ENCODE measurements around the gene RALGAPA2. TPM values are rescaled to one million over a fixed set of nuclear protein-coding genes. Genes with fewer than 3 reads are reported as not detected.

The RALGAPA2 gene
- 23.0 and 25.1 TPM in 2 replicates for total RNA-seq (2014; rRNA removed; shearing (Covaris generic))

DNA sequence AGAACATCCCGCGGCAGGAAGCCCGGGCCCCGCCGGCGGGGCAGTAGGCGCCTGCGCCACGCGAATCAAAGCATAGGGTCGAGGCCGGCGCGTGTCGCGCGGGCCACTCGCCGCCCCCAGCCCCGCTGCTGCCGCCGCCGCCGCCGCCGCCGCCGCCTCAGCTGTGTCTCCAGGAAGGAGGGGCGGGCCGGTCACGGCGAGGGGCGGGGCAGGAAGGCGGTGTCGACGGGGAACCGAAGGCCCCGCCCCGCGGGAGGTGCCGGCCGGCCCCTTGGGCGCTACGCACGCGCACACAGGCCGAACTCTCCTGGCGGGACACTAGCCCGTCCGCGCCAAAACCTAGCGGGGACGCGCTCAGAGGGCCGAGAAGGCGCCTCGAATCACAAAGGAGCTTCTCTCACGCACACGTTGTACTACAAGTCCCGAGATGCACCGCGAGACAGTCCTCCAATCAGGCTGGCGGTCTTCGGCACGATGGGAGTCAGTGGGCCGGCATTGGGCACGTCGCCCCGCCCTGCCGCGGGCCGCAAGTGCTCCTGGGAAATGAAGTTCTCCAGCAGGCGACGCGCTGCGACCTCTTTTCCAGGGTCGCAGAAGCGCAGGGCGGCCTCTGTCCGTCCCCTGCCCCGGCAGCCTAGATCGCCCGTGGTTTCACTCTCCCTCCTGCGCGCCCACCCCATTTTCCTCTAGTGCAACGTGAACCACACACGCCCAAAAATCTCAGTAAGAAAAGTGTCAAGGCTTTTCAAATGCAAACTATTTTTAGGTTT is at the start of gene RALGAPA2:
Gene RALGAPA2, minus strand, starts transcription at position 171 of the 770 bp plus-strand sequence. Its CDS starts 164 bp downstream, at position 7.
- no peaks in the 10 kb centered on the region for H3K36me3 ChIP-seq
- H3K27me3 ChIP-seq: no peaks in the 10 kb centered on the region
- no peaks in the 10 kb centered on the region for H3K9me3 ChIP-seq (replicated peaks)
- peaks cover 10% of the 10 kb centered on the region for H3K4me1 ChIP-seq
- peak; percentile 99 for DNase-seq
- H3K27ac ChIP-seq: peak within 1 kb of the TSS; percentile 71
- peak within 1 kb of the TSS; percentile 79 for H3K4me3 ChIP-seq

DNA sequence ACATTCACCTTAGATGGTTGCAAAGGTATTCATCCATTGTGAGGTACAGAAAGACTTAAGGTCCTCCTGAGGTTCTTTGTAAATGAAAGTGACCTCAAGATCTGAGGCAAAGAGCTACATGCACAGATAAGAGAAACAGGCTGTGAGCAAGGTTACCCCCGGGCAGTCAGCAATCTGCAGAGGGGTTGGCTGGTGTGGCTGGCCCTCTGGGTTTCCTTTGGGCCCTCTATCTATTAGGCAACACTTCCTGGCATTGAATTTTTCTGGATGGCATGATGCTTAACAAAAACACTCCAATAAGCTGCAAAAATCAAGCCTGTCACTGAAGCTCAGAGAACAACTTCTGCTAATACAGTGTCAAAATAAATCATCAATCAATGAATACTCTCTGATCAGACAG is 48.9 kb upstream of the RALGAPA2 start:
- no peaks in the 10 kb centered on the region for H3K4me1 ChIP-seq
- no peaks in the 10 kb centered on the region for H3K9me3 ChIP-seq (replicated peaks)
- H3K4me3 ChIP-seq: no peak overlapping the region
- DNase-seq: no peak
- H3K36me3 ChIP-seq: no peaks in the 10 kb centered on the region
- H3K27me3 ChIP-seq: no peaks in the 10 kb centered on the region
- H3K27ac ChIP-seq: no peak overlapping the region

DNA sequence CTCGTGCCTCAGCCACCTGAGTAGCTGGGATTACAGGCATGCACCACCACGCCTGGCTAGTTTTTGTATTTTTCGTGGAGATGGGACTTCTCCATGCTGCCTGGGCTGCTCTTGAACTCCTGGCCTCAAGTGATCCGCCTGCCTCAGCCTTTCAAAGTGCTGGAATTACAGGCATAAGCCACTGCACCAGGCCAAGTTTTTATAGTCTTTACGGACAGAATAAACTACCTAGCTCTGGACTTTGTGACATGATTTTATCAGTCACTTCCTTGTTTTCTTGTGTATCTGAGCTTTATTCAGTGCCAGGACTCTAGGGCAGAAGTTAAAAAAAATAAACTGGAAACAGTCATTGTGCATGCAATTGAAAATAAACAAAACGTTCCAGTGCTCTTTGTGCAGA is 46.7 kb upstream of the RALGAPA2 start:
- Histone ChIP-seq H3K4me1 (no peaks in the 10 kb centered on the region), H3K9me3 (replicated peaks) (no peaks in the 10 kb centered on the region), H3K4me3 (no peak overlapping the region), H3K27ac (no peak overlapping the region), H3K27me3 (no peaks in the 10 kb centered on the region), H3K36me3 (no peaks in the 10 kb centered on the region)
- DNase-seq: no peak

DNA sequence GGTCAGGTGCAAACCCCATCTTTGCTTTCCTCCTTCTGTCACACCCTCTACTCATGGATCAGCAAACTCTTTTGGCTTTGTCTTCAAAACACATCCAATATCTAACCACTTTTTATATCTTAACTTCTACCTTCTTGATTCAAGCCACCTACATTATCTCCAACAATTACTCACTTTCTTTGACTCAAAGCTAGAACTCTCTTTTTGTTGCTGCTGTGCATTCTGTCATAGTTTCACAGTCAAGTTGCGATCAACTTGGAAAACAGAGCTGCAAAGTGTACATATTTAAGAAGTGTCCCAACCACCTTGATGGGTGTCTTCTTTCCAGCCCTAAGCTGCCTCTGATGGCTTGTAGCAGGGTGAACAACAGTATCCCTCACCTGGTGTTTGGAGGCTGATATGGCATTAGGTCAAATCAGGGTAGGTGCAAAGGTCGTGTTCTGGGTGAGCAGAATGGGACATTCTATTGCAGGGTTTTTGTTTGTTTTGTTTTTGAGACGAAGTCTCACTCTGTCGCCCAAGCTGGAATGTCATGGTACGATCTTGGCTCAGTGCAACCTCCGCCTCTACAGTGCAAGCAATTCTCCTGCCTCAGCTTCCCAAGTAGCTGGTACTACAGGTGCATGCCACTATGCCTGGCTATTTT is 43.4 kb upstream of the RALGAPA2 start:
- no peak for DNase-seq
- Histone ChIP-seq H3K4me1 (no peaks in the 10 kb centered on the region), H3K36me3 (no peaks in the 10 kb centered on the region), H3K27ac (no peak overlapping the region), H3K4me3 (no peak overlapping the region), H3K27me3 (no peaks in the 10 kb centered on the region), H3K9me3 (replicated peaks) (no peaks in the 10 kb centered on the region)

DNA sequence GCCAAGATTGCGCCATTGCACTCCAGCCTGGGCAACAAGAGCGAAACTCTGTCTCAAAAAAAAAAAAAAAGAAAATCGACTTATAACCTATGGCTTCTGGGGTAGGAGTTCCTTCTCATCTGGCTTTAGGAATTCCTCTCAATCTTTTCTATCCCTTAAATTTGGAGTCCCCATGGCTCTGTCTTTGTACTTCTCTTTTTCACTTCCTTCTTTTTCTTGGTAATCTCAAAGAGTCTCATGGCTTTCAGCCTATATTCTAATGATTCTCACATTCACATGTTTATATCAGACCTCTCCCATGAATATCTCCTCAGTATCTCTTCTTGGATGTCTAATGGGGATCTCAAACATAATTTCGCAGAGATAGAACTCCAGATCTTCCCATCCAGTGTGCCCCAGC is 42.8 kb upstream of the RALGAPA2 start:
- H3K36me3 ChIP-seq: no peaks in the 10 kb centered on the region
- no peak overlapping the region for H3K27ac ChIP-seq
- H3K27me3 ChIP-seq: no peaks in the 10 kb centered on the region
- no peak for DNase-seq
- no peaks in the 10 kb centered on the region for H3K4me1 ChIP-seq
- H3K4me3 ChIP-seq: no peak overlapping the region
- no peaks in the 10 kb centered on the region for H3K9me3 ChIP-seq (replicated peaks)

DNA sequence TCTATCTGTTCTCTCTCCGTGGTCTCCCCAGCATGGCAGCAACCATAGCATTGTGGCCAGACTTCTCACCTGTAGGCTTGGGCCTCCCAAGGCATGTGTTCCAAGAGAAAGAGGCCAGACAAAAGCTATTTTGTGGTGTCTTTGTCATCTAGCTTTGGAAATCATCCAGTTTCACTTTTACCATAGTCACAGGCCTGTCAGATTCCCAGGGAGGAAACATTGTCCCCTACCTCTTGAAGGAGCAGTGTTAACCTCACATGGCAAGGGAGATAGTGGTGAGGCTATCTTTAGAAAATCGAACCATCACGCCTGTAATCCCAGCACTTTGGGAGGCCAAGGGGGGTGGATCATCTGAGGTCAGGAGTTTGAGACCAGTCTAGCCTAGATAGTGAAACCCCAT is 42.3 kb upstream of the RALGAPA2 start:
- Histone ChIP-seq H3K4me3 (no peak overlapping the region), H3K4me1 (no peaks in the 10 kb centered on the region), H3K27ac (no peak overlapping the region), H3K27me3 (no peaks in the 10 kb centered on the region), H3K9me3 (replicated peaks) (no peaks in the 10 kb centered on the region), H3K36me3 (no peaks in the 10 kb centered on the region)
- DNase-seq: no peak

DNA sequence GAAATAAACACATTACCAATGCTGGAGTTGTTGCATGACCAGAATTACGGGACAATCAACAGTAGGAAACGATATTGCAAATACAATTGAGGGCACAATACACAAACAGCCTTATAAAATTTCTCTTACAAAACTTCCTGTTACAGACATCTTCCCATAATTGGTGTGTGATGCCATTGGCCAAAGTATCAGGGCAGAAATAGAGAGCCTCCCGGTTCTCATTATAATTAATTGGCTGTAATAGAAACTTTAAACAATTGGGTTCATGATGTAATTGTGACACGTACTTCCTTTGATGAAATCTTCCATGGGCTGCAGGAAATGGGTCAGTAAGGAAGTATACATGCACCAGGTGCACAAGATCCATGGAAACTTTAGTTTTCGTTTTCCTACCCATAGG is 40.3 kb upstream of the RALGAPA2 start:
- H3K27ac ChIP-seq: no peak overlapping the region
- no peak for DNase-seq
- H3K27me3 ChIP-seq: no peaks in the 10 kb centered on the region
- H3K4me3 ChIP-seq: no peak overlapping the region
- no peaks in the 10 kb centered on the region for H3K36me3 ChIP-seq
- H3K4me1 ChIP-seq: no peaks in the 10 kb centered on the region
- peaks cover 3% of the 10 kb centered on the region; the same call in 1 of the 2 replicates for H3K9me3 ChIP-seq (replicated peaks)

DNA sequence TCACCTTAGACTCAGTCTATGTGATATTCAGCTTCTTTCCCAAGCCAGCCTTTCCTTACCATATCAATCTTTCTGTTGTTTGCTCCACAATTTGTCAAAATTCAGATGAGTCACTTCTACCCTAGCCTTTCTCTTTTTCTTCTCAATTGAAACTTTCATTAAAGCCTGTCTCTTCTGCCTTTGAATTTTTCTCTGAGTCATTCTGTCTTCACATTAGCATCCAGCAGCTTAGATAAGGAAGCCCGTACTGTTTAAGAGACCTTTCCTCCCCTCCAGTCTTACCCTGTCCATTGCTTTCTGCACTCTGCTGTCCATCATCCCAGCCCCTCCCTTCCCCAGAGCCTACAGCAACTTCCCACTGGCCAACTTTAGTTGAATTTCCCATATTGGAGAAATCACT is 34.9 kb upstream of the RALGAPA2 start:
- DNase-seq: no peak
- no peak overlapping the region for H3K27ac ChIP-seq
- peaks cover 3% of the 10 kb centered on the region; the same call in 1 of the 2 replicates for H3K9me3 ChIP-seq (replicated peaks)
- H3K27me3 ChIP-seq: no peaks in the 10 kb centered on the region
- peaks cover 11% of the 10 kb centered on the region; the same call in 1 of the 2 replicates for H3K4me1 ChIP-seq
- H3K4me3 ChIP-seq: no peak overlapping the region
- H3K36me3 ChIP-seq: no peaks in the 10 kb centered on the region

DNA sequence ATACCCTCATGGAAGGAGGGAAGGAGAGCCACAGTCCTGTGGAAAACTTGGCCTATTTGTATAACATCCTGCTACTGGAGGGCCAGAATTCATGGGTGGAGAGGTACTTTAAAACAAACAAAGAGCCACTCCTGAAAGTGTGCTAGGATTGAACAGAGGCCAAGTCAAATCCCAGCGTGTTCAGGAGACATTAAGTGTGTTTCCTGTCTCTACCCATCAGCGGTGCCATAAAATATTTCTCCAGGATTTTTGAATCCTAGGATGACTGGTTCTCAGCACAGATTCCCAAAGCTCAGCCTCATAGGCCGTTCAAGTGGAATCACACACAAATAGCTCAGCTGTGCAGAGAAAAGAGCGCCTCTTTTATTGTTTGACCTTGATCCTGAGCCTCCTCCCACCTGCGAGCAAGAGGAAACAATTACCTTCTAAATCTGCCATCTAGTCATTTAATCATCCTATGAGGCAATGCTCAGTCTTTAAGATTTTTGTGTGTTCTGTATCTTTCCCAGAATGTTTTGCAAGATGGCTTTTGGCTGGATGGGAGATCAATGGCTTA is 31.8 kb upstream of the RALGAPA2 start:
- DNase-seq: no peak
- Histone ChIP-seq H3K4me3 (peak overlapping the region; percentile 49), H3K27me3 (no peaks in the 10 kb centered on the region), H3K9me3 (replicated peaks) (peaks cover 3% of the 10 kb centered on the region; the same call in 1 of the 2 replicates), H3K4me1 (peaks cover 11% of the 10 kb centered on the region; the same call in 1 of the 2 replicates), H3K36me3 (no peaks in the 10 kb centered on the region), H3K27ac (peak overlapping the region; percentile 67)

DNA sequence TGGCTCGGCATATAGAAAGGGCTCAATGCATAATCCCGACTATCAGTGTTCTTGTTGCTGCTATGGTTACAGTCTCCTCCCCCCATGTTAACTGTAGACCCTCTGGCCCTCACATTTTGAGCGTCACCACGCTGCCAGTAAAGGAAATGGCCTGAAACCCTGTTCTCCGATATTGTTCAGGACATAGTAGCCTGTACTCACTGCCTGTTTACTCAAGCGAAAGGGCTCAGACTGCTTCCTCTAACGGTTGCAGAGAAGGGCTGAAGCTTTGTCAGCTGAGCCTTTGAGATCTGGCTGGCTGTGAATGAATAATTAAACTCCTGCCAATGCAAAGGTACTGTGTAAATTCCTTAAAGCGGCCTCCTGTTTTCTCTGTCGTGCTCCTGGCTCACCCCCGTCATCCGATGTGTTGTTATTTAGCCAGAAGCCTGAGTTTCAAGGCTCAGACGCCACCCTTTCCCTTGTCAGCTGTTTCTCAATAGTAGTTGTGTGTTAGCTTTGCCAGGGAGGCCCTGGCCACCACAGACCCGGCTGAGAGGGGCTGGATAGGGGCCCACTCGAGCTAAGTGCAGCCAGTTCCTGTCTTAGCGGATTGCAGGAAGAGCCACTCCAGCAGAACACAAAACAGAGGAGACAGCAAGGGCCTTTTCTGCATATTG is 31.2 kb upstream of the RALGAPA2 start:
- H3K27ac ChIP-seq: peak overlapping the region; percentile 67
- peaks cover 2% of the 10 kb centered on the region; the same call in 1 of the 2 replicates for H3K9me3 ChIP-seq (replicated peaks)
- no peaks in the 10 kb centered on the region for H3K27me3 ChIP-seq
- peak overlapping the region; percentile 49 for H3K4me3 ChIP-seq
- no peaks in the 10 kb centered on the region for H3K36me3 ChIP-seq
- peaks cover 11% of the 10 kb centered on the region; the same call in 1 of the 2 replicates for H3K4me1 ChIP-seq
- peak; percentile 72 to 79 for DNase-seq

DNA sequence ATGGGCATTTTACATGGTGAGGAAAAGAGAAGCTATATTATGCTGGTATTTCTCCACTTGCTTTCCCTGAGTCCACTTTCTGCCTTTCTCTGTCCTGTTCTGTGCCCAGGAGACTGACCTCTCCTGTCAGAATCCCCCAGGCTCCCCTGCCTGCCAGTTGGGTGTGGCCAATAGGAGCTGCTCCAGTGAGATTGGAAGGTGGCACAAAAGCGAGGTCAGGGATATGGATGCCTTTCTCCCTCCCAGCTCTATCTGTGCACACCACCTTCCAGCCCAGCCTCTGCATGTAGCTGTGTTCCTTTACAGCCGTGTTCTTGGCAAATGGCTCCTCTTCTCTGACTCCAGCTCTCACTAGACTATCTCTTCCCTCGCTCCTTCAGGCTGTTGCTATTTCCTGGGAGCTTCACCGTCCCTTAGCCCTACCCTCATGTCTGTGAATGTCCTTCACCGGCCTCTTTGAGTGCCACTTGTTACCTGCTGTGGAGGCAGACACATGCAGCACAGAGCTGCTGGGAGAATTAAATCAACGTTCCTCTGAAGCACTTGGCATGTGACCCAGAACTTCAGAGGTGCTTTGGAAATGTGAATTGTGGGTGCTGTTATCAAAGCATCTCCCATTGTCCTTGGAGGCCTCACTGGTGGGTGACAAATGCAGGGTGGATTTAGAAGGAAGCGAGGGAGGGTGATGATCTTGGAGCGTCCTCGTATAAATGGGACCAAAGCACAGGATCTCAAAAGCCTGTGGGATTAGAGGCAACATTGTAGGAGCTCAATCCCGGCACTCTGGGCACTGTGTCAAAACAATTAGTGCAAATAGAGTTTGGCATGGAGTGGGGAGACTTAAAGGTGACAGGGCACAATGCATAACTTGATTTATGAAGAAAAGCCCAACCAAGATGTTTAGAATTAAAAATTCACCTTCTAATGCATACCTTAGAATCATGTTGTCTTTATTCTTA is 28.9 kb upstream of the RALGAPA2 start:
- H3K27me3 ChIP-seq: no peaks in the 10 kb centered on the region
- DNase-seq: no peak

DNA sequence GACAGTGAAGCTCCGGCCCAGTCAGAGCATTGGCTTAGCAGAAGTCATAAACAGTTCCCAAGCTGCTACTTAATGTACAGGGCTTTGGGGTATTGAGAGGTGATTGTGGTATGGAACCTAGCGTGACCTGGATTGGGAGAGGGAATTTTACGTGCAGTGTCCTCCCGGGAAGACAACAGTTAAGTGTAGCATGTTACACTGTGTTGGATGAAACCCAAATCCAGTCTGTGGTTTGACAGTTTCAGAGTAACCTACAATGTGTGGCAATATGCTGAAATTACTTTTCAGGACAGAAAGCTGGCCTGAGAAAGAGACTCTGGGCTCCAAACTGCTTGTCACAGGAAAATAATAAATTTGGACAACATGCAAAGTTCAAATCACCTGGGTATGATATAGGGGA is 28.1 kb upstream of the RALGAPA2 start:
- Histone ChIP-seq H3K36me3 (no peaks in the 10 kb centered on the region), H3K4me1 (peaks cover 11% of the 10 kb centered on the region; the same call in 1 of the 2 replicates), H3K4me3 (no peak overlapping the region), H3K27ac (no peak overlapping the region), H3K9me3 (replicated peaks) (no peaks in the 10 kb centered on the region), H3K27me3 (no peaks in the 10 kb centered on the region)
- DNase-seq: peak in 1 of 2 experiments; percentile 13

More for the DNA sequence above, 28.9 kb upstream of the RALGAPA2 start:
- Histone ChIP-seq H3K4me1 (peaks cover 11% of the 10 kb centered on the region; the same call in 1 of the 2 replicates), H3K36me3 (no peaks in the 10 kb centered on the region), H3K9me3 (replicated peaks) (no peaks in the 10 kb centered on the region), H3K27ac (no peak overlapping the region), H3K4me3 (no peak overlapping the region)

DNA sequence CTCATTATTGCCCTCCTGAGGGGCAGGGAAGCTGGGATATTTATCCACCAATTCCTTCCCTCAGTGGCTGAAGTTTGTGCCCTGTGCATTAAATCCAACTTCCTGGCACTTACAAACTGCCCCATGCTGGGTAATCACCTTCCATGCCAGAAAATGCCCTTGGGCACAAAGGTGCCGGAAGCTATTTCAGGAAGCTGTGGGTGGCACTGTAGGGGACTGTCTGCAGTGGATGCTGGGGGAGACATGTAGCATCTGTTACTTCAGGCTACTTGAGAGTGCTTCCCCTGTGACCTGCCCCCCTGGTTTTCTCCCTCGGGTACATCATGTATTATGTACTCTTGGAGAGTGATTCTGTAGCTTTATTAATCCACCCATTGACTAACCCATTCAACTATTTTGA is 24.7 kb upstream of the RALGAPA2 start:
- DNase-seq: no peak
- H3K27ac ChIP-seq: no peak overlapping the region
- H3K9me3 ChIP-seq (replicated peaks): no peaks in the 10 kb centered on the region
- H3K27me3 ChIP-seq: no peaks in the 10 kb centered on the region
- H3K4me3 ChIP-seq: no peak overlapping the region
- H3K36me3 ChIP-seq: no peaks in the 10 kb centered on the region
- no peaks in the 10 kb centered on the region for H3K4me1 ChIP-seq

DNA sequence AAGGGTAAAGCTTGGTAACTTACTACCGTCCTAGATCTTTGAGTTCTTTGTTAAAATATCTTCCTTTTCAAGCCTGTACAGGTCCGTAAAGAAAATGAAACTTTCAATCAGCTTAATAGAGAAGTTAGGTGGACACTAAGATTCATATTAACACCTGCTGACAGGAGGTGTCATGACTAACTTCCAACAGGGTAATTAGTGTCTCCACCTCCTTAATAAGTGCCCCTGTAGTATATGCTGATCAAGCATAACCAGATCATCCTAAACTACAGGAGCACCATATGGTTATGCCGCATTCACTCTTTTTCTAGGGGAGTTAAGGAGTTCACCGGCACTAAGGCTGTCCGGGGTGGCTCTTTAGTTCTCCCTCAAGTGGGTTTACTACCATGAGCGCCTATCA is 23.9 kb upstream of the RALGAPA2 start:
- no peaks in the 10 kb centered on the region for H3K27me3 ChIP-seq
- no peak for DNase-seq
- H3K27ac ChIP-seq: no peak overlapping the region
- no peaks in the 10 kb centered on the region for H3K4me1 ChIP-seq
- H3K36me3 ChIP-seq: no peaks in the 10 kb centered on the region
- no peaks in the 10 kb centered on the region for H3K9me3 ChIP-seq (replicated peaks)
- H3K4me3 ChIP-seq: no peak overlapping the region
